Measurements from ENCODE around the gene TSPAN14.

The TSPAN14 gene

DNA sequence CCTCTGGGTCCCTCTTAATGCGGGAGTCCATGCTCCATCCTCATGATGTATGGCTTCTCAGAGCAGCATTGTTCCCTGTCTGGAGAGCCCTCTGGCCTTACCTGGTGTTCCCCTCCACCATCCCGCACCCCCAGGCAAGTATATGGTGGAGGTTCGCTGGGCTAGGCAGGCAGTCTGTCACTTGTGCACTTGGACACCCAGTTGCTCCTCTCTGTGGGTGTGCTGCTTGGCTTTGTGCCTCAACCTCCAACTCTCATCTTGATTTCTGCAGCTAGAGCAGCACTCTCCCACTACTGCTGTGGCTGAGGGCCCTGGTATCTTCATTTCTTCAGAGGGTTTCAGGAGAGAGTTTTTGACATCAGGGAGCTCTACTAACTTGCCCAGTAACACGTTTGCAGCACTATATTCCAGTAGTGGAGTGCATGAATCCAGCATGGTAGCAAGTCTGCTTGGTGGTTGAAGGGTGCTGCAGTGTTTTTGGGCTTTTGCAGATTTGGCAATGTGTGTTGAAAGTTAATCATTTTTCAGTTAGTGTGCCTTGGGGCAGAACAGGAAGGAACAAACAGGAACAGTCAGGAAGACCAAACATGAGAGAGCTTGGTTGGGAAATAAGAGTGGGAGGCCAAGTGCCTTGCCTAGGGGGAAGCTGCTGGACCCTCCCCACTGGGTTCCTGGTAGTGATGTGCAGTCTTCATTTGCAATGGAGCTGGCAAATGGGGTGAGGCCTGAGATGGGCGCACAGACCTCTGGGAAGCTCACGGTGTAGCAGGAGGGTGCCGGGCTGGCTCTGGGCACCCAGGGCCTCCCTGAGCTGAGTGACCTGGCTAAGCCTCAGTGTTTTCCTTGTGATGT, 37.4 kb downstream of the TSPAN14 start:
- FAIRE-seq (peak; percentile 13), DNase-seq (ENCODE audit: insufficient read length, low spot score) (no peak)
- TF ChIP-seq SPI1 (IDR thresholded peaks at IDR 0.05; ENCODE audit: low read depth, low read length) (no peak), TAF1 (IDR thresholded peaks at IDR 0.05; ENCODE audit: low read depth, low read length) (no peak), PAX5 (IDR thresholded peaks at IDR 0.05; ENCODE audit: insufficient read depth, low read length, severe bottlenecking) (no peak), POU2F2 (IDR thresholded peaks at IDR 0.05; ENCODE audit: low read depth, low read length) (no peak), POLR2AphosphoS5 (IDR thresholded peaks at IDR 0.05; ENCODE audit: low read depth, low read length) (no peak), POLR2A (IDR thresholded peaks at IDR 0.05; ENCODE audit: low read depth, low read length) (no peak)

DNA sequence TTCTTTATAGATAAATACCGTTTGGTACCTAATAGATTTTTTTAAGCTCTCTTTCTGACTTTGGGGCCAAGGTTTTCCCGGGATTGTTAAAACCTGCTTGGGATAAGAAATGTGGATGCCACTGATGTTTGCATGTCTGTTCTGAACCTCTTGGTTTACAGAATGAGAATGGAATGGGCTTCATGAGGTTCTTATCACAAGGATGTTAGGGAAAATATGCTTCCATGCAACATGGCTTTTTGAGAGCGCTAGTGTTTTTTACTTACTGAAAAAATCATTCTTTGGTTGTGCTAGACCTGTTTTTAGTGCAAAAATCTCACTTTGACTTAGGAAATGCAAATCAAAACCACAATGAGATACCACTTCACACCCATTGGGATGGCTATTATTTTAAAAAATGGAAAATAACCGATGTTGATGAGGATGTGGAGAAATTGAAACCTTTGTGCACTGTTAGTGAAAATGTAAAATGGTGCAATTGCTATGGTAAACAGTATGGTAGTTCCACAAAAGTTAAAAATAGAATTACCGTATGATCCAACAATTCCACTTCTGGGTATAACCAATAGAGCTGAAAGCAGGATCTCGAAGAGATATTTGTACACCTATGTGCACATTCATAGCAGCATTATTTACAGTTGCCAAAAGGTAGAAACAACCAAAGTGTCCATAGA, 38.9 kb downstream of the TSPAN14 start:
- no peak for DNase-seq (ENCODE audit: insufficient read length, low spot score)
- no peak for TF ChIP-seq POLR2A (IDR thresholded peaks at IDR 0.05; ENCODE audit: low read depth, low read length)
- no peak for TF ChIP-seq PAX5 (IDR thresholded peaks at IDR 0.05; ENCODE audit: insufficient read depth, low read length, severe bottlenecking)
- no peak for TF ChIP-seq SPI1 (IDR thresholded peaks at IDR 0.05; ENCODE audit: low read depth, low read length)
- TF ChIP-seq POU2F2 (IDR thresholded peaks at IDR 0.05; ENCODE audit: low read depth, low read length), result no peak
- TF ChIP-seq TAF1 (IDR thresholded peaks at IDR 0.05; ENCODE audit: low read depth, low read length), result no peak
- FAIRE-seq, result peak; percentile 69

DNA sequence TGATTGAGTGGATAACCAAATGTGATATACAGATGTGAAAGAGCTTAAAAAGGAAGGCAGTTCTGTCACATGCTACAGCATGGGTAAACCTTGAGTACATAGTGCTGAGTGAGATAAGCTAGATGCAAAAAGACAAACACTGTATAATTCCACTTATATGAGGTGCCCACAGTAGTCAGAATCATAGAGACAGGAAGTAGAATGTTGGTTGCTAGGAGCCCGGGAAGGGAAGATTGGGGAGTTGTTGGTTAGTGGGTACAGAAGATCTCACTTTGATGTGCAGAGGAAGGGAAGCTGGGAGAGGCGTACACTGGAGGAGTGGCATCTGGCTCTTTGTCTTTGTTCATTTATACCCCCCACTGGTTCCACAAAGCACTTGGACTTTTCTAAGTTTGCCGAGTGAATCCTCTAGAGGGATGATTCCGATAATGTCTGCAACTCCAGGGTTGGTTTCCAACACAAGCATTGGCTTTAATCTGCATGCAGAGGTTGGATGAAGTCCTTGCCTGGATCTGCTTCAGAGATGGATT, 39.5 kb downstream of the TSPAN14 start:
- FAIRE-seq (no peak), DNase-seq (ENCODE audit: insufficient read length, low spot score) (no peak)

DNA sequence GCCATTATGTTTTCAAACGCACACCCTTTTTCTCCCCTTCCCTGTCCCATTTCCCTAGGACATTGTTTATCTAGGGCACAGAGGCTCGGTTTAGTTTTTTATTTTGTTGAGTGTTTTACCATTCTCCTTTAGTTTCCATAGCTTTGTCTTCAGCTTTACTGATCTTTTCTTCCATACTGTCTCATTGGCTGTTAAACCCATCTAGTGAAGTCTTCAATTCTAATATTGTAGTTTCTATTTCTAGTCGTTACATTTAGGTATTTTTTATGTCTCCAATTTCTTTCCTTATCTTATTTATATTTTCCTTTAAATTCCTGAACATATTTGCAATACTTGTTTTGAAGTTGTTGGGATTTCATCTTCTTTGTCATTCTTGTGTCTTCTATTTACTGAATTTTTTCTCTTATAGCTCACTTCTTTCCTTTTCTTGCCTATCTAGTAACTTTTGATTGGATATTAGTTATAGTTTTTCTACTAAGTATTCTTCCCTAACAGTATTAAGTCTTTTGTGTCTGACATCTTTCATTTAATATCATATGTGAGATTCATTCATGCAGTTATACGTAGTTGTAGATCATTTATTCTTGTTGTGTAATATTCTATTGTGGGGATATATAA, 42.6 kb downstream of the TSPAN14 start:
- DNase-seq (ENCODE audit: insufficient read length, low spot score) (no peak), FAIRE-seq (no peak)
- no peak for TF ChIP-seq PAX5 (IDR thresholded peaks at IDR 0.05; ENCODE audit: insufficient read depth, low read length, severe bottlenecking)
- no peak for TF ChIP-seq SPI1 (IDR thresholded peaks at IDR 0.05; ENCODE audit: low read depth, low read length)
- no peak for TF ChIP-seq POU2F2 (IDR thresholded peaks at IDR 0.05; ENCODE audit: low read depth, low read length)
- no peak for TF ChIP-seq POLR2A (IDR thresholded peaks at IDR 0.05; ENCODE audit: low read depth, low read length)
- TF ChIP-seq TAF1 (IDR thresholded peaks at IDR 0.05; ENCODE audit: low read depth, low read length), result no peak
- TF ChIP-seq POLR2AphosphoS5 (IDR thresholded peaks at IDR 0.05; ENCODE audit: low read depth, low read length), result no peak

More for the DNA sequence above, 39.5 kb downstream of the TSPAN14 start:
- TF ChIP-seq POLR2A (IDR thresholded peaks at IDR 0.05; ENCODE audit: low read depth, low read length) (no peak), PAX5 (IDR thresholded peaks at IDR 0.05; ENCODE audit: insufficient read depth, low read length, severe bottlenecking) (no peak), SPI1 (IDR thresholded peaks at IDR 0.05; ENCODE audit: low read depth, low read length) (no peak; the same call in 1 of the 2 replicates), POU2F2 (IDR thresholded peaks at IDR 0.05; ENCODE audit: low read depth, low read length) (no peak), TAF1 (IDR thresholded peaks at IDR 0.05; ENCODE audit: low read depth, low read length) (no peak), POLR2AphosphoS5 (IDR thresholded peaks at IDR 0.05; ENCODE audit: low read depth, low read length) (no peak)

DNA sequence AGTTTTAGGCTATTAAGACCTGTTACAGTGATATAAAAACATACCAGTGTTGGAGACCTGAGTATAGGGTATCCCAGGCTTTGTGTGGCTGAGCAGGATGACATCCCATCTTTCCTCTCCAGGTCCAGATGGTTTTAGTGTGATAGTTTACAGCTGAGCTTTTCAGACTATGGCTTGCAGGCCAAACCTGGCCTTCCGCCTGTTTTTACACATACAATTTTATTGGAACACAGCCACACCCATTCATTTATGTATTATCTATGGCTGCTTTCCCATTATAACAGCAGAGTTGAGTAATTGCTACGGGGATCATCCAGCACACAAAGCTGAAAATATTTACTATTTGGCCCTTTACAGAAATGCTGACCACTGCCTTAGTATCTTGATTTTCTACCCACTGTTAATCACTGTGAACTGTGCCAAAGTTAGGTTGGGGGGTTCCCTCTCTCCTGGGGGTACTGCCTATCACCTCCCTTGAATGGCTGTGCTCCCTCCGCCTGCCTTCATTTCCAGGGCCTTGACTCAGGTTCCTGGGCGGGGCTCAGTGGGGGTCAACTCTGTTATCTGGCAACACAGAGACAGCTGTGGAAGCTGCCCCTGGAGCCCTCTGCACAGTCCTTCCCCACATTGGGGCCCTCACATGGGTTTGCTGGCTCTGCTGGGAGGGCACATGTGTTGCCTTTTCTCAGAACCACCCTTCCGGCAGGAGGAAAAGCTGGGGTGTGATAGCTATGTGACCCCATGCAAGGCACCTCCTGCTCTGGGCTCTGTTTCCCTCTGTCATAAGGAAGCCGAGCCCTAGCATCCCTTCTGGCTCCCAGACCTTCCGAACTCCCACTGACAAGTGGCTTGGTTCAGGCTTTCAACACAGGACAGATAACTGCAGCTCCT, 43.3 kb downstream of the TSPAN14 start:
- FAIRE-seq, result no peak
- TF ChIP-seq POLR2AphosphoS5 (IDR thresholded peaks at IDR 0.05; ENCODE audit: low read depth, low read length) (no peak), SPI1 (IDR thresholded peaks at IDR 0.05; ENCODE audit: low read depth, low read length) (no peak), POLR2A (IDR thresholded peaks at IDR 0.05; ENCODE audit: low read depth, low read length) (no peak), POU2F2 (IDR thresholded peaks at IDR 0.05; ENCODE audit: low read depth, low read length) (no peak), PAX5 (IDR thresholded peaks at IDR 0.05; ENCODE audit: insufficient read depth, low read length, severe bottlenecking) (no peak), TAF1 (IDR thresholded peaks at IDR 0.05; ENCODE audit: low read depth, low read length) (no peak)
- DNase-seq (ENCODE audit: insufficient read length, low spot score), result no peak

DNA sequence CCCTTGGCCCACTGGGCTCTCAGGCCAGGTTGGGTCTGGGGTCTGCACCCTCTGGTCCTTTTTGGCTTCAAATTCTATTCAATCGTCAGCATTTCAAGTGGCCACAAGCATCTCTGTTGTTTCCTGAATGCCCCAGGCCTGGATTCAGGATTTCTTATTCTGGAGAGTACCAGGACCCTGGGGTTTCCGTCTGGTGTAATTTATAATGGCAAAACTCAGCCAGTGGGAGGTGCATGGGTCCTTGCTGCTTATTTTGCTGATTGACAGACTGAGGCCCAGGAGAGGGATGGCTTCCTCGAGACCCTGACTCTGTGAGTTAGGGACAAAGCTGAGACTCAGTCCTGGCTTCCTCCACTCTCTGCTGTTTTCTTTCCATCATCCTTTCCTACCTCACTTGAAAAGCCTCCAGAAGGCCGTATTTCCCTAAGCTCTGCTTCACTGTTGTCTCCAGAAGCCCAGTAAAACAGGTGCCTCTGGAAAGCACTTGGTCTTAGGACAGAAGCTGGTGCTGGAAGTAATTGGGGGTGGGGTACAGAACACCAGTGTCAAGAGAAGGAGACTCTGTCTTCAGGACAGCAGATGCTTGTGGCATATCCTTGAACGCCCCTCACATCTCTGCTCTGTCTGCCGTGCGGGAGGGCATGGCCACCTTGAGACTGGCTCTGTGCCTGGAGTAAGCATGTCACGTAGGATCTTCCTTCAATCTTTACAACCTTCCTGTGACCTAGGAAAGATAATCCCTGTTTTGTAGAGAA, 44.1 kb downstream of the TSPAN14 start:
- DNase-seq (ENCODE audit: insufficient read length, low spot score), result no peak
- FAIRE-seq, result no peak
- no peak for TF ChIP-seq POLR2AphosphoS5 (IDR thresholded peaks at IDR 0.05; ENCODE audit: low read depth, low read length)
- TF ChIP-seq POLR2A (IDR thresholded peaks at IDR 0.05; ENCODE audit: low read depth, low read length), result no peak
- no peak for TF ChIP-seq TAF1 (IDR thresholded peaks at IDR 0.05; ENCODE audit: low read depth, low read length)
- no peak for TF ChIP-seq SPI1 (IDR thresholded peaks at IDR 0.05; ENCODE audit: low read depth, low read length)
- TF ChIP-seq POU2F2 (IDR thresholded peaks at IDR 0.05; ENCODE audit: low read depth, low read length), result no peak
- no peak for TF ChIP-seq PAX5 (IDR thresholded peaks at IDR 0.05; ENCODE audit: insufficient read depth, low read length, severe bottlenecking)

DNA sequence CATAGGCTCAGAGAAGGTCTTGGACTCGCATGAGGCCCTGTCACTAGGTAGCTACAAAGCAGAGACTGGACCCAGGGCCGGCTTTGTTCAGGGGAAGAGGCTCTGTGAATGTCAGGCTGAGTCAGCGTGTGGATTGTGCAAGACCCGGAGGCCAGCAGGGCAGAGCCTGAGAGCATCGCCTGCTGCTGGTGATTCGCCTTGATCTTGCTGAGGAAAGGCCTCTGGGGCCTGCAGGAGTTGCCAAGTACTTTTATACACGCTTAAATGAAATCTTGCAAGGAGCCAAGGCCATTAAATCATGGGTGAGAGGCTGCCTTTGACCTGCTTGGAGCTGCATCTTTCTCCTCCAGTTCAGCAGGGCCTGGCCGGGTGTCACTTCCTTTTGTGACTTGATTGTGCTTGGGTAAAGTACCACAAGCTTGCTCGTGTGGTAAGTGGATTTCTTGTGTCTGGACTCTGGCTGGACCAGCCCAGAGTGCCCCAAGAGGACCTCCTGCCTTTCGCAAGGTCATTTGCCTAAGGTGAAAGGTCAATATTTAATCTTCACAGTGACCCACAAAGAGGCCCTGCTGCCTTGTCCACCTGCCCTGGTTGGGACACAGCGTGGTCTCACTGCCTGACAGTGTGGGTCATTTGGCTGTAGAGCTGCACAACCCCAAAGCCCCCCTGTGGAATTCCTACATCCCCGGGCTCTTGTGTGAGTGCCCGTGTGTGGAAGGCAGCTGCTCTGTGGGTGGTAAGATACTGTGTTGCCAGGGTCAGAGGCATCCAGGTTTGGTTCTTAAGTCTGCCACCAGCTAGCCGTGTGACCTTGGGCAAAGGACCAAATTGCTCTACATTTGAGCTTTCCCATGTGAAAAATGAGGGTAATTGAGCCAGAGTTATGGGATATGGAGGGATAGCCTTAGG, 45.0 kb downstream of the TSPAN14 start:
- TF ChIP-seq POU2F2 (IDR thresholded peaks at IDR 0.05; ENCODE audit: low read depth, low read length) (no peak), SPI1 (IDR thresholded peaks at IDR 0.05; ENCODE audit: low read depth, low read length) (peak; percentile 27; the same call in 1 of the 2 replicates)
- DNase-seq (ENCODE audit: insufficient read length, low spot score) (no peak), FAIRE-seq (no peak)
